HepG2 (cell line): ENCODE data around the gene NARF. TPM values are rescaled to one million over a fixed set of nuclear protein-coding genes. Genes with fewer than 3 reads are reported as not detected.

Experiments
- BORCS8-MEF2B ChIP-seq: sonication (generic); formaldehyde crosslinking; IDR thresholded peaks from 2 replicates; pipeline ENCODE4 v1.8.0; 2022; ENCODE audit warnings: mild to moderate bottlenecking, missing genetic modification reagents
- CBX2 ChIP-seq, 2 experiments: fragments of 200-600 bp in 1 of 2; sonication (generic); formaldehyde crosslinking in 1 of 2; IDR thresholded peaks; 2 replicates each; pipeline versions ENCODE4 v1.7.0 to v1.8.1; 2018 to 2022; ENCODE audit warnings: low read depth in 2 of 2, low read length in 1 of 2, mild to moderate bottlenecking in 1 of 2, missing genetic modification reagents in 1 of 2
- HBP1 ChIP-seq: IDR thresholded peaks from 2 replicates; pipeline ENCODE4 v1.6.1; 2016; ENCODE audit warnings: low read depth, control low read depth
- HNF4G ChIP-seq, 2 experiments: sonication (generic) in 1 of 2; formaldehyde crosslinking in 1 of 2; IDR thresholded peaks; 2 replicates each; pipeline versions ENCODE4 v1.4.0 to v1.6.1; 2011 to 2020; ENCODE audit warnings: borderline replicate concordance in 2 of 2, low read depth in 2 of 2, mild to moderate bottlenecking in 2 of 2, low read length in 1 of 2, missing genetic modification reagents in 1 of 2, moderate library complexity in 1 of 2
- KDM1A ChIP-seq: IDR thresholded peaks from 2 replicates; pipeline ENCODE4 v1.6.1; 2016; ENCODE audit warnings: missing compliant biosample characterization
- KDM6A ChIP-seq: IDR thresholded peaks from 2 replicates; pipeline ENCODE4 v1.6.1; 2016; ENCODE audit warnings: low read depth
- ONECUT2 ChIP-seq: sonication (generic); formaldehyde crosslinking; IDR thresholded peaks from 2 replicates; pipeline ENCODE4 v1.4.0; 2020; ENCODE audit warnings: missing genetic modification reagents
- TAF1 ChIP-seq: sonication (generic); formaldehyde crosslinking; IDR thresholded peaks from 2 replicates; pipeline ENCODE4 v1.4.0; 2020; ENCODE audit warnings: missing genetic modification reagents
- TBX2 ChIP-seq: sonication (generic); formaldehyde crosslinking; IDR thresholded peaks from 2 replicates; pipeline ENCODE4 v1.5.0; 2020; ENCODE audit warnings: missing genetic modification reagents, mild to moderate bottlenecking, borderline replicate concordance
- ZC3H4 ChIP-seq: sonication (generic); formaldehyde crosslinking; IDR thresholded peaks from 2 replicates; pipeline ENCODE4 v1.4.0; 2020; ENCODE audit warnings: missing genetic modification reagents, borderline replicate concordance
- ZFP1 ChIP-seq: IDR thresholded peaks from 2 replicates; pipeline ENCODE4 v1.6.1; 2016
- ZNF17 ChIP-seq: sonication (generic); formaldehyde crosslinking; IDR thresholded peaks from 2 replicates; pipeline ENCODE4 v1.5.0; 2020; ENCODE audit warnings: mild to moderate bottlenecking, missing genetic modification reagents
- ZNF337 ChIP-seq: sonication (generic); formaldehyde crosslinking; IDR thresholded peaks from 2 replicates; pipeline ENCODE4 v1.5.1; 2020; ENCODE audit warnings: missing genetic modification reagents, low read depth, mild to moderate bottlenecking, borderline replicate concordance
- ZNF354B ChIP-seq: sonication (generic); formaldehyde crosslinking; IDR thresholded peaks from 2 replicates; pipeline ENCODE4 v1.8.0; 2022; ENCODE audit warnings: mild to moderate bottlenecking, missing genetic modification reagents
- ZNF383 ChIP-seq: sonication (generic); formaldehyde crosslinking; IDR thresholded peaks from 2 replicates; pipeline ENCODE4 v1.4.0; 2020; ENCODE audit warnings: missing genetic modification reagents, mild to moderate bottlenecking, borderline replicate concordance
- ZNF446 ChIP-seq: sonication (generic); formaldehyde crosslinking; IDR thresholded peaks from 2 replicates; pipeline ENCODE4 v1.5.0; 2020; ENCODE audit warnings: mild to moderate bottlenecking, missing genetic modification reagents
- ZNF557 ChIP-seq: sonication (generic); formaldehyde crosslinking; IDR thresholded peaks from 2 replicates; pipeline ENCODE4 v1.4.0; 2020; ENCODE audit warnings: missing genetic modification reagents
- ZNF672 ChIP-seq: sonication (generic); formaldehyde crosslinking; IDR thresholded peaks from 2 replicates; pipeline ENCODE4 v1.8.1; 2022; ENCODE audit warnings: missing genetic modification reagents
- ZNF766 ChIP-seq: sonication (generic); formaldehyde crosslinking; IDR thresholded peaks from 2 replicates; pipeline ENCODE4 v1.5.0; 2020; ENCODE audit warnings: missing genetic modification reagents, borderline replicate concordance
- ZNF790 ChIP-seq: sonication (generic); formaldehyde crosslinking; IDR thresholded peaks from 2 replicates; pipeline ENCODE4 v1.8.0; 2022; ENCODE audit warnings: missing genetic modification reagents, mild to moderate bottlenecking, borderline replicate concordance
- ZNF879 ChIP-seq: sonication (generic); formaldehyde crosslinking; IDR thresholded peaks from 2 replicates; pipeline ENCODE4 v1.8.1; 2023; ENCODE audit warnings: missing genetic modification reagents
- ZSCAN5A ChIP-seq: sonication (generic); formaldehyde crosslinking; IDR thresholded peaks from 2 replicates; pipeline ENCODE4 v1.8.0; 2022; ENCODE audit warnings: mild to moderate bottlenecking, missing genetic modification reagents, borderline replicate concordance
- polyA plus RNA-seq, 8 experiments: library from polyadenylated mRNA; depleted of rRNA in 3 of 8; stranded (reverse) in 7 of 8; unstranded in 1 of 8; fragments of >200 nt; fragmentation: Illumina TruSeq in 4 of 8; extraction: Trizol in 4 of 8; gene quantifications; 2 replicates each; pipeline versions ENCODE4 v1.2.1 to v1.2.3, GENCODE V29; 2011 to 2016; ENCODE audit warnings: low read depth in 4 of 8, missing spikeins in 1 of 8, mixed read lengths in 1 of 8; ENCODE audit not compliant: insufficient read depth in 1 of 8
- total RNA-seq, 5 experiments: library from RNA; depleted of rRNA; stranded (reverse); fragments of >200 nt; fragmentation: Illumina TruSeq; extraction: Trizol; gene quantifications; 2 replicates each; pipeline ENCODE4 v1.2.3, GENCODE V29; 2016; ENCODE audit warnings: low read depth in 1 of 5
- TF ChIP-seq, protein P1 (sequence below): sonication (generic); formaldehyde crosslinking; IDR thresholded peaks from 2 replicates; pipeline ENCODE4 v1.5.0; 2020; ENCODE audit warnings: mild to moderate bottlenecking, missing genetic modification reagents, moderate library complexity
- TF ChIP-seq, protein P2 (sequence below): sonication (generic); formaldehyde crosslinking; IDR thresholded peaks from 2 replicates; pipeline ENCODE4 v1.8.1; 2023; ENCODE audit warnings: mild to moderate bottlenecking, inconsistent platforms, moderate library complexity, missing genetic modification reagents, borderline replicate concordance

The NARF gene
- total and polyA plus RNA-seq, 2 of the 13 experiments (the other 11 are each of a cell fraction or from before 2014, with no cell fraction given), result 61.1 to 144 TPM

GRCh38 chr17:82458179-82458884 is at the start of gene NARF (continued):
- no peak for TF ChIP-seq HBP1 (CRISPR knock-in tag)
- TF ChIP-seq ONECUT2, result no peak
- TF ChIP-seq, protein P1, sequence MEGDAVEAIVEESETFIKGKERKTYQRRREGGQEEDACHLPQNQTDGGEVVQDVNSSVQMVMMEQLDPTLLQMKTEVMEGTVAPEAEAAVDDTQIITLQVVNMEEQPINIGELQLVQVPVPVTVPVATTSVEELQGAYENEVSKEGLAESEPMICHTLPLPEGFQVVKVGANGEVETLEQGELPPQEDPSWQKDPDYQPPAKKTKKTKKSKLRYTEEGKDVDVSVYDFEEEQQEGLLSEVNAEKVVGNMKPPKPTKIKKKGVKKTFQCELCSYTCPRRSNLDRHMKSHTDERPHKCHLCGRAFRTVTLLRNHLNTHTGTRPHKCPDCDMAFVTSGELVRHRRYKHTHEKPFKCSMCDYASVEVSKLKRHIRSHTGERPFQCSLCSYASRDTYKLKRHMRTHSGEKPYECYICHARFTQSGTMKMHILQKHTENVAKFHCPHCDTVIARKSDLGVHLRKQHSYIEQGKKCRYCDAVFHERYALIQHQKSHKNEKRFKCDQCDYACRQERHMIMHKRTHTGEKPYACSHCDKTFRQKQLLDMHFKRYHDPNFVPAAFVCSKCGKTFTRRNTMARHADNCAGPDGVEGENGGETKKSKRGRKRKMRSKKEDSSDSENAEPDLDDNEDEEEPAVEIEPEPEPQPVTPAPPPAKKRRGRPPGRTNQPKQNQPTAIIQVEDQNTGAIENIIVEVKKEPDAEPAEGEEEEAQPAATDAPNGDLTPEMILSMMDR (CRISPR knock-in tag), result no peak
- 0 out of 2 replicates have a peak, but pooled peaks have one; percentile 23 for TF ChIP-seq ZNF557 (CRISPR knock-in tag)
- no peak for TF ChIP-seq ZC3H4 (CRISPR knock-in tag)
- TF ChIP-seq ZNF17 (CRISPR knock-in tag), result no peak
- peak; percentile 88 for TF ChIP-seq BORCS8-MEF2B (CRISPR knock-in tag)
- TF ChIP-seq KDM6A (CRISPR knock-in tag), result no peak
- TF ChIP-seq TAF1 (CRISPR knock-in tag), result peak; percentile 98
- peak; percentile 89; the same call in 1 of the 2 replicates for TF ChIP-seq ZNF766 (CRISPR knock-in tag)
- TF ChIP-seq ZNF383, result peak; percentile 80; the same call in 1 of the 2 replicates
- TF ChIP-seq TBX2 (CRISPR knock-in tag), result peak; percentile 92
- TF ChIP-seq ZNF446 (CRISPR knock-in tag), result peak; percentile 77; the same call in 1 of the 2 replicates
- no peak for TF ChIP-seq KDM1A (CRISPR knock-in tag)
- TF ChIP-seq ZNF337 (CRISPR knock-in tag), result no peak; the same call in 1 of the 2 replicates
- TF ChIP-seq, protein P2, sequence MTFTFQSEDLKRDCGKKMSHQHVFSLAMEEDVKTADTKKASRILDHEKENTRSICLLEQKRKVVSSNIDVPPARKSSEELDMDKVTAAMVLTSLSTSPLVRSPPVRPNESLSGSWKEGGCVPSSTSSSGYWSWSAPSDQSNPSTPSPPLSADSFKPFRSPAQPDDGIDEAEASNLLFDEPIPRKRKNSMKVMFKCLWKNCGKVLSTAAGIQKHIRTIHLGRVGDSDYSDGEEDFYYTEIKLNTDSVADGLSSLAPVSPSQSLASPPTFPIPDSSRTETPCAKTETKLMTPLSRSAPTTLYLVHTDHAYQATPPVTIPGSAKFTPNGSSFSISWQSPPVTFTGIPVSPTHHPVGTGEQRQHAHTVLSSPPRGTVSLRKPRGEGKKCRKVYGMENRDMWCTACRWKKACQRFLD, result peak; percentile 97
- peak; percentile 91; the same call in 1 of the 2 replicates for TF ChIP-seq ZNF790 (CRISPR knock-in tag)
- TF ChIP-seq ZSCAN5A (CRISPR knock-in tag), result peak; percentile 28; the same call in 1 of the 2 replicates
- peak; percentile 13; the same call in 1 of the 2 replicates for TF ChIP-seq HNF4G (IDR thresholded peaks at IDR 0.05; ENCODE audit: borderline replicate concordance, low read depth, low read length)
- peak; percentile 83 for TF ChIP-seq HNF4G (CRISPR knock-in tag; IDR thresholded peaks at IDR 0.05; ENCODE audit: borderline replicate concordance, low read depth)
- no peak for TF ChIP-seq CBX2 (IDR thresholded peaks at IDR 0.05; ENCODE audit: low read depth, low read length)
- TF ChIP-seq CBX2 (CRISPR knock-in tag; IDR thresholded peaks at IDR 0.05; ENCODE audit: low read depth), result 0 out of 2 replicates have a peak, but pooled peaks have one; percentile 29
- TF ChIP-seq ZFP1 (CRISPR knock-in tag), result 0 out of 2 replicates have a peak, but pooled peaks have one; percentile 6
- no peak for TF ChIP-seq ZNF672 (CRISPR knock-in tag)
- no peak for TF ChIP-seq ZNF354B (CRISPR knock-in tag)
- TF ChIP-seq ZNF879, result peak; percentile 91; the same call in 1 of the 2 replicates
